Activated gamma-delta T cell treated with Interleukin-2 at 50 U/mL for 16 hours (primary cell): ENCODE data around the gene NUDT8.
"Not testable (repeated sequence)": the region's sequence is repeated elsewhere in the genome, so short reads cannot be mapped to it uniquely, and the experiment has no call there.

Source experiments
- DNase-seq: peaks from one replicate; pipeline ENCODE4 v3.0.0-alpha.2; 2020

The NUDT8 gene

DNA sequence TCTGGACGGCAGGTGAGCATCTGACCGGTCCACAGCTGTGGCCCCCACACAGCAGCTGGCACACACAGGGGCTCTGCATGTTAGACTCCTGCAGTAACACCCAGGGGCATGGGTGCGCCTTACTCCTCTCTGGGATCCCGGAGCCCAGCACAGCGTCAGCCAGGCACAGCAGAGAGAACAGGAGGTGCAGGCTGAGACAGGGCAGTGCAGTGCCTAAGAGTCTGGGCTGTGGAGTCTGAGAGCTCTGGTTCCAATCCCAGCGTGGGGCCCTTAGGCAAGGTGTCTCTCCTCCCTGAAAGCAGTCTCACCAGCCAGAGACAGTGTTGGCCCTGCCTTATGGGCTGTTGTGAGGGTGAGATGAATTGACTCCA lies 2.3 kb downstream of the NUDT8 start:
- DNase-seq: no peak

DNA sequence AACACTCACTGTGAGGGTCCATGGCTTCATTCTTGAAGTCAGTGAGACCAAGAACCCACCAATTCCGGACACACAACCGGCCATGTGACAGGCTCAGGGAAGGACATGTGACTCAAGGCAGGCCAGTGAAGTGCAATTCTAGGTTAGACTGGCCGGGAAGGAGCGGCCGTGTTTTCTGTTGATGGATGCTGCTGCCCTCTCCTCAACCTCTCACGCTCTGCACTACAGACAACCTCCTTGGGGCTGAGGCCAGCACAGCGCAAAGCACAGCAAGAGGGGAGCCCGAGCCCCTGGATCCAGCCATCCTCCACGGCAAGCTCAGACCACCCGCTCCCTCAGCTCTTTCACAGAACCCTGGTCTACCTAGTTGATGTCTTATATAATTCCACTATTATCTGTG lies 2.8 kb downstream of the NUDT8 start:
- no peak for DNase-seq

DNA sequence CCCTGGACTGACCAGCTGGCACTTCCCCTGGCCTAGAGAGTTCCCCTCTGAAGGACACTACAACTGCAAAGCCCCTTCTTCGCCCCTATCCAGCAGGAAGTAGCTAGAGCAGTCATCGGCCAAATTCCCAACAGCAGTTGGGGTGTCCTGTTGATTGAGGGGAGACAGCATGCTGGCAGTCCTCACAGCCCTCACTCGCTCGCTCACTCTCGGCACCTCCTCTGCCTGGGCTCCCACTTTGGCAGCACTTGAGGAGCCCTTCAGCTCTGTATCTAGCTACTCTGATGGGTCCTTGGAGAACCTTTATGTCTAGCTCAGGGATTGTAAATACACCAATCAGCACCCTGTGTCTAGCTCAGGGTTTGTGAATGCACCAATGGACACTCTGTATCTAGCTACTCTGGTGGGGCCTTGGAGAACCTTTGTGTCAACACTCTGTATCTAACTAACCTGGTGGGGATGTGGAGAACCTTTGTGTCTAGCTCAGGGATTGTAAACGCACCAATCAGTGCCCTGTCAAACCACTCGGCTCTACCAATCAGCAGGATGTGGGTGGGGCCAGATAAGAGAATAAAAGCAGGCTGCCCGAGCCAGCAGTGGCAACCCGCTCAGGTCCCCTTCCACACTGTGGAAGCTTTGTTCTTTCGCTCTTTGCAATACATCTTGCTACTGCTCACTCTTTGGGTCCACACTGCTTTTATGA lies 3.5 kb downstream of the NUDT8 start:
- DNase-seq: not testable (repeated sequence)

DNA sequence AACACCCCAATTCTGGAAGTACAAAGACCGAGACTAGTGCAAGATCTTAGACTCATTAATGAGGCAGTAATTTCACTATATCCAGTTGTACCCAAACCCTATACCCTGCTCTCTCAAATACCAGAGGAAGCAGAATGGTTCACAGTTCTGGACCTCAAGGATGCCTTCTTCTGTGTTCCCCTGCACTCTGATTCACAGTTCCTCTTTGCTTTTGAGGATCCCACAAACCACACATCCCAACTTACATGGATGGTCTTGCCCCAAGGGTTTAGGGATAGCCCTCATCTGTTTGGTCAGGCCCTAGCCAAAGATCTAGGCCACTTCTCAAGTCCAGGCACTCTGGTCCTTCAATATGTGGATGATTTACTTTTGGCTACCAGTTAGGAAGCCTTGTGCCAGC lies 5.9 kb downstream of the NUDT8 start:
- not testable (repeated sequence) for DNase-seq

DNA sequence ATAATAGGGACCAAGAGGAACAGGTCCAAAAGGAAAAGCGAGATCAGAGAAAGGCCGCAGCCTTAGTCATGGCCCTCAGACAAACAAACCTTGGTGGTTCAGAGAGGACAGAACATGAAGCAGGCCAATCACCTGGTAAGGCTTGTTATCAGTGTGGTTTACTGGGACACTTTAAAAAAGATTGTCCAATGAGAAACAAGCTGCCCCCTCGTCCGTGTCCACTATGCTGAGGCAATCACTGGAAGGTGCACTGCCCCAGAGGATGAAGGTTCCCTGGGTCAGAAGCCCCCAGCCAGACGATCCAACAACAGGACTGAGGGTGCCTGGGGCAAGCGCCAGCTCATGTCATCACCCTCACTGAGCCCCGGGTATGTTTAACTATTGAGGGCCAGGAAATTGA lies 6.8 kb downstream of the NUDT8 start:
- not testable (repeated sequence) for DNase-seq

DNA sequence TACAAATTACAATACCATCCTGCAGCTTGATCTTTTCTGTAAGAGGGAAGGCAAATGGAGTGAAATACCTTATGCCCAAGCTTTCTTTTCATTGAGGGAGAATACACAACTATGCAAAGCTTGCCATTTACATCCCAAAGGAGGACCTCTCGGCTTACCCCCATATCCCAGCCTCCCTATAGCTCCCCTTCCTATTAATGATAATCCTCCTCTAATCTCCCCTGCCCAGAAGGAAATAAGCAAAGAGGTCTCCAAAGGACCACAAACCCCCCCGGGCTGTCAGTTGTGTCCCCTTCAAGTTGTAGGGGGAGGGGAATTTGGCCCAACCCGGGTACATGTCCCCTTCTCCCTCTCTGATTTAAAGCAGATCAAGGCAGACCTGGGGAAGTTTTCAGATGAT lies 7.8 kb downstream of the NUDT8 start:
- not testable (repeated sequence) for DNase-seq

GRCh38 chr11:67620621-67621020 lies 9.1 kb downstream of the NUDT8 start:
- DNase-seq: not testable (repeated sequence)

DNA sequence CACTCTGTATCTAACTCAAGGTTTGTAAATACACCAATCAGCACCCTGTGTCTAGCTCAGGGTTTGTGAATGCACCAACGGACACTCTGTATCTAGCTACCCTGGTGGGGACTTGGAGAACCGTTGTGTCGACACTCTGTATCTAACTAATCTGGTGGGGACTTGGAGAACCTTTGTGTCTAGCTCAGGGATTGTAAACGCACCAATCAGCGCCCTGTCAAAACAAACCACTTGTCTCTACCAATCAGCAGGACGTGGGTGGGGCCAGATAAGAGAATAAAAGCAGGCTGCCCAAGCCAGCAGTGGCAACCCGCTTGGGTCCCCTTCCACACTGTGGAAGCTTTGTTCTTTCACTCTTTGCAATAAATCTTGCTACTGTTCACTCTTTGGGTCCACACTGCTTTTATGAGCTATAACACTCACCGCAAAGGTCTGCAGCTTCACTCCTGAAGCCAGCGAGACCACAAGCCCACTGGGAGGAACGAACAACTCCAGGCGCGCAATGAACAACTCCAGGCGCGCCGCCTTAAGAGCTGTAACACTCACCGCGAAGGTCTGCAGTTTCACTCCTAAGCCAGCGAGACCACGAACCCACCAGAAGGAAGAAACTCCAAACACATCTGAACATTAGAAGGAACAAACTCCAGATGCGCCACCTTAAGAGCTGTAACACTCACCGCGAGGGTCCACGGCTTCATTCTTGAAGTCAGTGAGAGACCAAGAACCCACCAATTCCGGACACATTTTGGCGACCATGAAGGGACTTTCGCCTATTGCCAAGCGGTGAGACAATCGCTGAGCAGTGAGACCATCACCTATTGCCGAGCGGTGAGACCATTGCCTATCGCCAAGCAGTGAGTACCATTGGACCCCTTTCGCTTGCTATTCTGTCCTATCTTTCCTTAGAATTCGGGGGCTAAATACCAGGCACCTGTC lies 9.8 kb downstream of the NUDT8 start:
- not testable (repeated sequence) for DNase-seq

DNA sequence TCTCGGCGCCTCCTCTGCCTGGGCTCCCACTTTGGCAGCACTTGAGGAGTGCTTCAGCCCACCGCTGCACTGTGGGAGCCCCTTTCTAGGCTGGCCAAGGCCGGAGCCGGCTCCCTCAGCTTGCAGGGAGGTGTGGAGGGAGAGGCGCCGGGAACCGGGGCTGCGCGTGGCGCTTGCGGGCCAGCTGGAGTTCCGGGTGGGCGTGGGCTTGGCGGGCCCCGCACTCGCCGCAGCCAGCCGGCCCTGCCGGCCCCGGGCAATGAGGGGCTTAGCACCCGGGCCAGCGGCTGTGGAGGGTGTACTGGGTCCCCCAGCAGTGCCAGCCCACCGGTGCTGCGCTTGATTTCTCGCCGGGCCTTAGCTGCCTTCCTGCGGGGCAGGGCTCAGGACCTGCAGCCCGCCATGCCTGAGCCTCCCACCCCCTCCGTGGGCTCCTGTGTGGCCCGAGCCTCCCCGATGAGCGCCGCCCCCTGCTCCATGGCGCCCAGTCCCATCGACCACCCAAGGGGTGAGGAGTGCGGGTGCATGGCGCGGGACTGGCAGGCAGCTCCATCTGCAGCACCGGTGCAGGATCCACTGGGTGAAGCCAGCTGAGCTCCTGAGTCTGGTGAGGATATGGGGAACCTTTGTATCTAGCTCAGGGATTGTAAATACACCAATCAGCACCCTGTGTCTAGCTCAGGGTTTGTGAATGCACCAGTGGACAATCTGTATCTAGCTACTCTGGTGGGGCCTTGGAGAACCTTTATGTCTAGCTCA lies 10.7 kb downstream of the NUDT8 start:
- DNase-seq: not testable (repeated sequence)

DNA sequence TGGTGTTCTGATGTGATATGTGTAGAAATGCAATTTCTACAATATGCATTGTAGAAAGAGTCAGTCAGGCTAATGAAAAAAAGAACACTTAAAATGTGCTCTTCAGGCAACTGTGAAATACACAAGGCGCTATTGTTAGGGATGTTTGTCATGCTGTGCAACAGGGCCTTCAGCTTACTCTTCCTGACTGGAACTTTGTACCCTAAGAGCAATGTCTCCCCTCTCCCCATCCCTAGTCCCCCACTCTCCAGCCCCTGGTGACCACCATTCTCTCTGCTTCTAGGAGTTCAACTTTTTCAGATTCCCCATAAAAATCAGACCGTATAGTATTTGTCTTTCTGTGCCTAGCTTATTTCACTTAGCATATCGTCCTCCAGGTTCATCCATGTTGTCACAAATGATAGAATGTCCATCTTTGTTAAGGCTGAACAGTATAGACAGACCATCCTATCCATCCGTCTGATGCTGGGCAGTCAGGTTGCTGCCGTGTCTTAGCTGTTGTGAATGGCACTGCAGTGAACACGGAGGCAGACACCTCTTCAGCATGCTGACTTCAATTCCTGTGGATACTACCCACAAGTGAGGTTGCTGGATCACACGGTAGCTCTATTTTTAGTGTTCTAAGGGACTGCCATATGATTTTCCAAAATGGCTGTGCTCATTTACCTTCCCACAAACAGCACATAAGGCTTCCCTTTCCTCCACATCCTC lies 12.3 kb downstream of the NUDT8 start:
- DNase-seq: no peak

GRCh38 chr11:67616431-67617242 lies 13.1 kb downstream of the NUDT8 start:
- no peak for DNase-seq

- no peak for DNase-seq
Measured at GRCh38 chr11:67615728-67616430, 13.9 kb downstream of the NUDT8 start.

DNA sequence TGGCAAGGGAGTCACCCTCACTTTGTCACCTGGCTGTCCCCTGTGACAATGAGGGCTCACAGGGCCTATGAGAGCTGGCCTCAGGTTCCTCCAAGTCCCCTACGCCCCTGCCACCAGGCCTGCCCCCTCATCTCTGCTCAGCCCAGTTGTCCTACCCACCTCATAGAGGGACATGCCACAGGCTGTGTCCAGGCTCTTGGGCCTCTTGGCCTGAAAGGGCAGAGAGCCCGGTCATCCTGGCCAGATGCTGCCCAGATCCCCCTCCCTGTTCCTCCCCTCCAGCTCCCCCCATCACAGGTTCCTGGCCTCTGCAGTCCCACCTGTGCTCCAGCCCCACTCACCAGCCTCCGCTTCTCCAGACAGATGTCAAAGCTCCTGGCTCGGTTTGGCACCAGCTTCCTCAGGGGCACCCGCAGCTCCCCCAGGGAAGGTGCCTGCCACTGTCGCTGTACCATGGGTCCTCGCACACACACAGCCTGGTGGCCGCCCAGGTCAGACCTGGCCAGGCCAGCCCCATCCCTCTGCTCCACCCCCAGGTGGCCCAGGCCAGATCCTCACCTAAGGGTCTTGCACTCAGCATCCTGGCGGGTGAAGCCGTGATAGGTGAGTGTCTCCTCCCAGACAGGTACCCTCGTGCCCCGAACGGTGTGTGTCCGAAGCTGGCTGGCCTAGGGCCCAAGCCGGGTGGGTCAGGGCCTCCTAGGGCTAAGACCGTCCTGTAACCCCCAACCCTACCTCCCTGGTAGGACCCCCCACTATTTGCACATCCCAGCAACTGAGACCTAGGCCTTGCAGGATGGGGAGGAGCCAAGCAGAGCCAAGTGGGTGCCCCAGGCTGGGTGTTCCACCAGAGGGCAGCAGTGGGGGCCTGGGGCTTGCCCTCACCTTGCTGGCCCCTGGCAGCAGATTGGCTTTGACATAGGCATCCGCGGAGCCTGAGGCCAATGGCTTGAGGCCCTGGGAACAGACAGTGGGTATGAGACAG lies 14.7 kb downstream of the NUDT8 start:
- DNase-seq: no peak

DNA sequence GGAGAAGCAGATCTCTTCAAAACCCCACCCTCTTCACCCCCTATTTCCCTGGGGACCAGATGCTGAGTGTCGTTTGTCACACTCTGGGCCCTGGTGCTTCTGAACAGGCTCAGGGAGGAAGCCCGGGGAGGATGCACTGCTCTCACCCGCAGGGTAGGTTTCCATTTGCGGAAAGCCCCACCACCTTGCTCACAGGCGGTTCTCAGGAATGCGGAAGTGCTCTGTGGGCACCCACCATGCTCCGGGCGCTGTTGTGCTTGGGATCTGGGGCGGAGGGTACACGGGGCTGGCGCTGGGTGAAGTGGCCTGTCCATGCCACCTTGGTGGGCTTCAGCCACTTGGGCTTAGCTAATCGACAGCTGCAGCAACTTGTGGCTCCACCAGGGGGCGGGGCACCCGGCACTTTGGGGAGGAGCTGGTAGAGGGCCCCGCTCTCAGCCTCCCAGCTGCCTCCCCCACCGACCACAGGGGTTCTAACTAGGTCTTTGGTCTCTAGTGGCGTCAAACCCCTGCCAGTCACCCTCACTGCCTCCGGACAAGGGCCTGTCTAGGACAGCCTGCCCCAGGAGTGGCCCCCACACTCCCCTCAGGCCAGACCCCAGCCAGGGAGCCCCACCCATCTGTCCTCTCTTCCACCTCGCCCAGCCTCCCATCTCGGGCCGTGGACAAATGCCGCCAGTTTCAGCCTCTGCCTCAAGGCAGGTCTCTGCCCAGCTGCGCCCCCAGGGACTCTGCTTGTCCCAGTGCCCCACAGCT lies 15.6 kb downstream of the NUDT8 start:
- peak; percentile 84 for DNase-seq

- DNase-seq: no peak
Measured at GRCh38 chr11:67613313-67613959, 16.3 kb downstream of the NUDT8 start.

- no peak for DNase-seq
Measured at GRCh38 chr11:67612751-67613150, 17.0 kb downstream of the NUDT8 start.

DNA sequence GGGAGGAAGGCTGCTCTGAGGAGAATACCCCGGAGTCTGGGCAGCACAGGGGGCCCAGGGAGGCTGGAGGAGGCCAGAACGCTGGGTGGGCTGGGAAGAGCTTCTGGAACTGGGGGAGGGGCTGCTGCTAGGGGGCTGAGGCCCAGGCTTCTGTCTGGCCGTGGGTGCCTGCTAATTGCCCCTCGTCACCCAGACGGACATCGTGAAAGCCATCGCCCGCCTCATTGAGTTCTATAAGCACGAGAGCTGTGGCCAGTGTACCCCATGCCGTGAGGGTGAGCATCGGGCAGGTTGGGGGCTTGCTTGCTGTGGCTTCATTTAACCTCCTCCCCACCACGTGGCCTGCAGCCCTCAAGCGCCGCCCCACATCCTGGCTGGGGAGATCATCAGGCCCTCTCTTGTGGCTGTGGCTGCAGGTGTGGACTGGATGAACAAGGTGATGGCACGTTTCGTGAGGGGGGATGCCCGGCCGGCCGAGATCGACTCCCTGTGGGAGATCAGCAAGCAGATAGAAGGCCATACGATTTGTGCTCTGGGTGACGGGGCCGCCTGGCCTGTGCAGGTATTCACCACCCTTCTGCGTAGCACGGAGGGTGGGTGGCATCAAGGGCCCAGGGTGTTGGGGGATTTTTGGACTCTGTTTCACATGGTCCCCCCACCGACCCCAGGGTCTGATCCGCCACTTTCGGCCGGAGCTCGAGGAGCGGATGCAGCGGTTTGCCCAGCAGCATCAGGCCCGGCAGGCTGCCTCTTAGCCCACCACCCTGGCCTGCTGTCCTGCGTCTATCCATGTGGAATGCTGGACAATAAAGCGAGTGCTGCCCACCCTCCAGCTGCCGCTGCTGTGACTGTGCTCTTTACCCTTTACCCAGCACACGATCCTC lies 17.8 kb downstream of the NUDT8 start:
- DNase-seq: no peak

DNA sequence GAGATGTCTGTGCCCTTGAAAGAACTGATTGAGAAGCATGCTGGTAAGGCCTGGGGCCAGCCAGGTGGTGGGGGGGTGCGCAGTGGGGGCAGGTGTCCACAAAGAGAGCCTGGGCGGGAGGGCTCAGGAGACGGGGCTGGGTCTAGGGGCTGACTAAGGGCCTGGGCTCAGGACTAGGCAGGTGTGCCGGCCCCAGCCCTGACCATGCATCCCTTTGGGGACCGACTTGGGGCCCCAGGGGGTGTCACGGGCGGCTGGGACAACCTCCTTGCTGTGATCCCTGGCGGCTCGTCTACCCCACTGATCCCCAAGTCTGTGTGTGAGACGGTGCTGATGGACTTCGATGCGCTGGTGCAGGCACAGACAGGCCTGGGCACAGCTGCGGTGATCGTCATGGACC lies 18.6 kb downstream of the NUDT8 start:
- DNase-seq: no peak
